GM06990 (cell line): Measurements from ENCODE around the gene CRTC3.
"Not testable (repeated sequence)": the region's sequence is repeated elsewhere in the genome, so short reads cannot be mapped to it uniquely, and the experiment has no call there.

Experiments used
- DNase-seq: peaks from one replicate; pipeline ENCODE4 v3.0.0-alpha.2; 2011; ENCODE audit not compliant: insufficient read length; ENCODE audit errors: extremely low read depth
- H3K27me3 ChIP-seq: replicated peaks from 2 replicates; pipeline ENCODE4 v1.6.0; 2011; ENCODE audit warnings: low read length; ENCODE audit not compliant: control insufficient read depth, insufficient read depth
- H3K36me3 ChIP-seq: 2 replicates; pipeline ENCODE4 v1.5.1; 2011; ENCODE audit warnings: low read length; ENCODE audit not compliant: control insufficient read depth, insufficient read depth
- H3K4me3 ChIP-seq: replicated peaks from 2 replicates; pipeline ENCODE4 v1.5.1; 2011; ENCODE audit warnings: low read depth, mild to moderate bottlenecking, control low read depth, low read length
- TF ChIP-seq, protein P1 (sequence below): IDR thresholded peaks from 2 replicates; pipeline ENCODE4 v1.5.1; 2011; ENCODE audit warnings: low read length, control low read depth, mild to moderate bottlenecking, inconsistent platforms; ENCODE audit not compliant: insufficient read depth, poor library complexity, severe bottlenecking

Gene CRTC3

DNA sequence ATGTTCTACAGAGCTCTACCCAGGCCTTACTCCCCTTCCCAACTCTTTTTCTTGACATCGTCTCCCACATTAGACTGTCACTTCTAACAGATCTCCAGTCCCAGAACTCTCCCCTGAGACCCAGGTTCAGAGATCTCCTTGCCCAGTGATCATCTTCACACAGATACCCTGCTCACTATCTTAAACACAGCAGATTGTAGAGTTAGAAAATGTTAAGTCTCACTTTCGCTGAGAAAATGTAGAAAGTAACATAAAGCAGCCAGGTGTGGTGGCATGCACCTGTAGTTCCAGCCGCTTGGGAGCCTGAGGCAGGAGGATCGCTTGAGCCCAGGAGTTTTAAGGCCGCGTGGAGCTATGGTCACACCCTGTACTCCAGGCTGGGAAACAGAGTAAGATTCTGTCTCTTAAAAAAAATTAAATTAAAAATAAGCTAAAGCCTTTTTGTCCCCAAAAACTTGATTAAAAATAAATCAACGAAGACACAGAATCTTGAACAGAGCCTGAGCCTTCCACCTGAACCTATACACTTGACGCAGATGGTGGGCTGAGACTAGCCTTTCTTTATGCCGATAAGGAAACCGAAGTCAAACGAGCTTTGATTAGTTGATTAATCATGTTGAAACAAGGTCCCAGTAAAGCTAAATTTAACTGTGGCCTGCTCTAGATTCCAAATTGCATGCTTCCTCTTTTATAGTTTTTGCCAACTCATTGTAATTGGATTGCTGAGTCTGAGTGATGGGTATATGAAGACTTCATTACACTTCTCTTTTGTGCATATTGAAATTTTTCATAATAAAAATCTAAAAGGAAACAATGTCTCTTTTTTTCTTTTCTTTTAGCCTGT, 156.1 kb downstream of the CRTC3 start:
- Histone ChIP-seq H3K36me3 (no peaks in the 10 kb centered on the region), H3K27me3 (no peaks in the 10 kb centered on the region), H3K4me3 (no peak overlapping the region)
- TF ChIP-seq, protein P1, sequence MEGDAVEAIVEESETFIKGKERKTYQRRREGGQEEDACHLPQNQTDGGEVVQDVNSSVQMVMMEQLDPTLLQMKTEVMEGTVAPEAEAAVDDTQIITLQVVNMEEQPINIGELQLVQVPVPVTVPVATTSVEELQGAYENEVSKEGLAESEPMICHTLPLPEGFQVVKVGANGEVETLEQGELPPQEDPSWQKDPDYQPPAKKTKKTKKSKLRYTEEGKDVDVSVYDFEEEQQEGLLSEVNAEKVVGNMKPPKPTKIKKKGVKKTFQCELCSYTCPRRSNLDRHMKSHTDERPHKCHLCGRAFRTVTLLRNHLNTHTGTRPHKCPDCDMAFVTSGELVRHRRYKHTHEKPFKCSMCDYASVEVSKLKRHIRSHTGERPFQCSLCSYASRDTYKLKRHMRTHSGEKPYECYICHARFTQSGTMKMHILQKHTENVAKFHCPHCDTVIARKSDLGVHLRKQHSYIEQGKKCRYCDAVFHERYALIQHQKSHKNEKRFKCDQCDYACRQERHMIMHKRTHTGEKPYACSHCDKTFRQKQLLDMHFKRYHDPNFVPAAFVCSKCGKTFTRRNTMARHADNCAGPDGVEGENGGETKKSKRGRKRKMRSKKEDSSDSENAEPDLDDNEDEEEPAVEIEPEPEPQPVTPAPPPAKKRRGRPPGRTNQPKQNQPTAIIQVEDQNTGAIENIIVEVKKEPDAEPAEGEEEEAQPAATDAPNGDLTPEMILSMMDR = no peak
- no peak for DNase-seq

DNA sequence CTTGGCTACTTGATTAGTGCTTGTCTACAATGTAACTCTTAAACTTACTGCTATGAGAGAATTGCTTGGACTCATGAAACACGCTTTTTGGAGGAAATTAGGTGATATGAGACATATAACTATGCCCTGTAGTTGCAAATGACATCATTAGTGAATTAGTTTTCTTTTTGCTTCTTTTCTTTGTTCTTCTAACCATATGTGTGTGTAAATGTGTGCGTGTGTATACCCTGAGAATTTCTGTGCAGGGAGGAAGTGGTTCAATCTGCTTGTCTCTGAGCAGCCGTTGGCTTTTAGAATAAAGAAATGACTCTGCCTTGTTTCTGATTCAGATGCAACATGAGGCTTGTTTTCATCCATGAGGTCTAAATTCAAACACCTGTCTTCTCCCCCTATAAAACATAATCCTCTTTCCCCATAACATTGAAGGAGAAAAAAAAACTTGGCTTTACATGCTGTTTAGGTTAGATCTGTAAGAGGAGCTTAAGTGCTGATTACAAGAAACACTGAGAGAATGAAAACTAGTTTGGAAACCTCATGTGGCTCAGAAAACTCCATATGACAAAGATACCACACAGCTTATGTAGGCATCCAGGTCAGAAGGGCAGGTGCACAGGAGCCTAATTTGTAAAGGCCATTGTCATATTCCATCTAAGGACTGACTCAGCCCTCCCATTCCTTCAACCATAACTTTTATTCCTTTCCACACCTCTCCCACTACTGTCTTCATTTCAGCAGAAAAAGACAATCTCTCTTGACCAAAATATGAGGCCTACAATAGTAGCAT, 156.9 kb downstream of the CRTC3 start:
- no peaks in the 10 kb centered on the region for H3K36me3 ChIP-seq
- DNase-seq = peak; percentile 69
- H3K27me3 ChIP-seq = no peaks in the 10 kb centered on the region
- TF ChIP-seq, protein P1 = no peak
- H3K4me3 ChIP-seq = no peak overlapping the region

- H3K4me3 ChIP-seq, DNase-seq: not testable (repeated sequence)
Observed at GRCh38 chr15:90689326-90689961, 159.7 kb downstream of the CRTC3 start.

GRCh38 chr15:90690585-90690984, 160.9 kb downstream of the CRTC3 start:
- no peak for DNase-seq
- TF ChIP-seq, protein P1 = no peak
- H3K27me3 ChIP-seq = no peaks in the 10 kb centered on the region

More at GRCh38 chr15:90689326-90689961, 159.7 kb downstream of the CRTC3 start:
- not testable (repeated sequence) for H3K36me3 ChIP-seq, H3K27me3 ChIP-seq

DNA sequence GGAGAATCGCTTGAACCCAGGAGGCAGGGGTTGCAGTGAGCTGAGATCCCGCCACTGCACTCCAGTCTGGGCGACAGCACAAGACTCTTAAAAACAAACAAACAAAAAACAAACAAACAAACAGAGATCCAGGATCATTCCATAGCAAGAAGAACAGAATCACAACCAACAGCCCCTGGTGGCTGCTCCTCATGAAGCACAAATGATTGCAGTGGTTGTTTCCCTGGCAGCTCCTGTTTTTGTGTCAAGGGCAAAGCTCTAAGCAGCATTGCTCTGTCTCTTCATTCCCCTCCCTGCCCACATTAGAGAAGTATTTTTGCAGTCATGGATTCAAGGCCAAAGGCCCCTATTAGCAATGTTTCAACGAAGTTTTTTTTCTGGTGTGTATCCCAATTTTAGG, 161.6 kb downstream of the CRTC3 start:
- no peaks in the 10 kb centered on the region for H3K36me3 ChIP-seq
- TF ChIP-seq, protein P1 = no peak
- H3K4me3 ChIP-seq = no peak overlapping the region
- no peak for DNase-seq
- no peaks in the 10 kb centered on the region for H3K27me3 ChIP-seq

More at GRCh38 chr15:90690585-90690984, 160.9 kb downstream of the CRTC3 start:
- no peaks in the 10 kb centered on the region for H3K36me3 ChIP-seq
- no peak overlapping the region for H3K4me3 ChIP-seq
